Kidney epithelial cell (primary cell): ENCODE measurements around the gene MYO7A. TPM values are rescaled to one million over a fixed set of nuclear protein-coding genes. Genes with fewer than 3 reads are reported as not detected.

Experiments
- DNase-seq: peaks from one replicate; pipeline ENCODE4 v3.0.0-alpha.2; 2010; ENCODE audit warnings: low read depth
- H3K27me3 ChIP-seq: 2 replicates; pipeline ENCODE4 v1.6.0; 2011; ENCODE audit warnings: low read length; ENCODE audit not compliant: control insufficient read depth, insufficient read depth
- H3K36me3 ChIP-seq: 2 replicates; pipeline ENCODE4 v1.5.1; 2011; ENCODE audit warnings: low read length; ENCODE audit not compliant: control insufficient read depth, insufficient read depth
- H3K4me3 ChIP-seq: 2 replicates; pipeline ENCODE4 v1.5.1; 2011; ENCODE audit warnings: low read depth, mild to moderate bottlenecking, control low read depth, low read length
- total RNA-seq: library from RNA; depleted of rRNA; stranded (reverse); fragments of >200 nt; gene quantifications from 2 replicates; pipeline ENCODE4 v1.2.3, GENCODE V29; 2015
- TF ChIP-seq, protein P1 (sequence below): IDR thresholded peaks from 2 replicates; pipeline ENCODE4 v1.5.1; 2011; ENCODE audit warnings: mild to moderate bottlenecking, moderate library complexity, low read length, control low read depth, inconsistent platforms; ENCODE audit not compliant: insufficient read depth, poor library complexity, severe bottlenecking

MYO7A gene
- total RNA-seq, 1 donor from 2014 or later, result 0.17 TPM

DNA sequence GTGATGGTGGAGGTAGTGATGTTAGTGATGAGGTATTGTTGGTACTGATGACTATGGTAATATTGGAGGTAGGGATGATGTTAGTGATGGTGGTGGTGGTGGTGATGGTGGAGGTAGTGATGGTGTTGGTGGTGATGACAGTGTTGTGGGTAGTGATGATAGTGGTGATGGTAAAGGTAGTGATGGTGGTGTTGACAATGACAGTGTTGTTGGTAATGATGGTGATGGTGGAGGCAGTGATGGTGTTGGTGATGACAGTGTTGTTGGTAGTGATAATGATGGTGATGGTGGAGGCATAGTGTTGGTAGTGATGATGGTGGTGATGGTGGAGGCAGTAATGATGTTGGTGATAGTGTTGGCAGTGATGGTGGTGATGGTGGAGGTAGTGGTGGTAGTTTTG is 65.1 kb downstream of the MYO7A start:
- no peak for DNase-seq
- TF ChIP-seq, protein P1, sequence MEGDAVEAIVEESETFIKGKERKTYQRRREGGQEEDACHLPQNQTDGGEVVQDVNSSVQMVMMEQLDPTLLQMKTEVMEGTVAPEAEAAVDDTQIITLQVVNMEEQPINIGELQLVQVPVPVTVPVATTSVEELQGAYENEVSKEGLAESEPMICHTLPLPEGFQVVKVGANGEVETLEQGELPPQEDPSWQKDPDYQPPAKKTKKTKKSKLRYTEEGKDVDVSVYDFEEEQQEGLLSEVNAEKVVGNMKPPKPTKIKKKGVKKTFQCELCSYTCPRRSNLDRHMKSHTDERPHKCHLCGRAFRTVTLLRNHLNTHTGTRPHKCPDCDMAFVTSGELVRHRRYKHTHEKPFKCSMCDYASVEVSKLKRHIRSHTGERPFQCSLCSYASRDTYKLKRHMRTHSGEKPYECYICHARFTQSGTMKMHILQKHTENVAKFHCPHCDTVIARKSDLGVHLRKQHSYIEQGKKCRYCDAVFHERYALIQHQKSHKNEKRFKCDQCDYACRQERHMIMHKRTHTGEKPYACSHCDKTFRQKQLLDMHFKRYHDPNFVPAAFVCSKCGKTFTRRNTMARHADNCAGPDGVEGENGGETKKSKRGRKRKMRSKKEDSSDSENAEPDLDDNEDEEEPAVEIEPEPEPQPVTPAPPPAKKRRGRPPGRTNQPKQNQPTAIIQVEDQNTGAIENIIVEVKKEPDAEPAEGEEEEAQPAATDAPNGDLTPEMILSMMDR, result no peak
- Histone ChIP-seq H3K4me3 (no peak overlapping the region), H3K36me3 (no peaks in the 10 kb centered on the region), H3K27me3 (no peaks in the 10 kb centered on the region)

- TF ChIP-seq, protein P1, result no peak
- Histone ChIP-seq H3K36me3 (no peaks in the 10 kb centered on the region), H3K27me3 (no peaks in the 10 kb centered on the region), H3K4me3 (no peak overlapping the region)
- DNase-seq, result no peak
Measured at GRCh38 chr11:77193911-77194830, 66.1 kb downstream of the MYO7A start.

DNA sequence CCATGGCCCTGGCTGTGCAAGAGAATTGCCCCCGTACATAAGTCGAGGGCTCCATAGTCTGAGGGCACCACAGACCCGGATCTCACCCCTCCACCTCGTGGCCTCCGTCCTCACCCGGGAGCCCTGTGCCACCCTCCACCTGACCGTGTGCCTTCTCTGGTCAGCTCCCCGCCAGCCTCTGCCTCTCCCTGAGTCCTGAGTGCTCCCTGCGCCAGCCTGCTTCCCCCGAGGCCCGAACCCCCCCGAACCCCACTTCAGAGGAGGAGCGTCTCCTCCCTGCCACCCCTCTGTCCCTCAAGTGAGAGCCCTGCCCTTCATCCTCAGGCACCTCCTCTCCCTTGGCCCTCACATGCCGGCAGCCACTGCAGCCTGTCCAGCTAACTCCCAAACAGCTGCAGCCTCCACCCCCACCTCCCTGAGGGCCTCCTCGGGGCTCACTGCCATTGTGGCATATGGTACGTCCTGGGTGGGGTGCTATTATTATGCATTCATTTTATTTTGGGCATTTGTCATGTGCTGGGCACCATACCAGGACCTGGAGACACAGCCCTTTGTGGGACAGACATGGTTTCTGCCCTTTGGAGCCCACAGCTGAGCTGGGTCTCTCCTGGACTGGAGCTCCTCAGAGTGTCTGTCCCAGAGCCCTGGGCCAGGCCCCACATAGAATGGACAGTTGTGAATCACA is 67.2 kb downstream of the MYO7A start:
- no peaks in the 10 kb centered on the region for H3K36me3 ChIP-seq
- no peak overlapping the region for H3K4me3 ChIP-seq
- TF ChIP-seq, protein P1, result no peak
- DNase-seq, result no peak
- no peaks in the 10 kb centered on the region for H3K27me3 ChIP-seq

- TF ChIP-seq, protein P1, result no peak
- no peaks in the 10 kb centered on the region for H3K27me3 ChIP-seq
- H3K4me3 ChIP-seq, result no peak overlapping the region
- no peaks in the 10 kb centered on the region for H3K36me3 ChIP-seq
- no peak for DNase-seq
Measured at GRCh38 chr11:77196961-77197360, 68.9 kb downstream of the MYO7A start.

DNA sequence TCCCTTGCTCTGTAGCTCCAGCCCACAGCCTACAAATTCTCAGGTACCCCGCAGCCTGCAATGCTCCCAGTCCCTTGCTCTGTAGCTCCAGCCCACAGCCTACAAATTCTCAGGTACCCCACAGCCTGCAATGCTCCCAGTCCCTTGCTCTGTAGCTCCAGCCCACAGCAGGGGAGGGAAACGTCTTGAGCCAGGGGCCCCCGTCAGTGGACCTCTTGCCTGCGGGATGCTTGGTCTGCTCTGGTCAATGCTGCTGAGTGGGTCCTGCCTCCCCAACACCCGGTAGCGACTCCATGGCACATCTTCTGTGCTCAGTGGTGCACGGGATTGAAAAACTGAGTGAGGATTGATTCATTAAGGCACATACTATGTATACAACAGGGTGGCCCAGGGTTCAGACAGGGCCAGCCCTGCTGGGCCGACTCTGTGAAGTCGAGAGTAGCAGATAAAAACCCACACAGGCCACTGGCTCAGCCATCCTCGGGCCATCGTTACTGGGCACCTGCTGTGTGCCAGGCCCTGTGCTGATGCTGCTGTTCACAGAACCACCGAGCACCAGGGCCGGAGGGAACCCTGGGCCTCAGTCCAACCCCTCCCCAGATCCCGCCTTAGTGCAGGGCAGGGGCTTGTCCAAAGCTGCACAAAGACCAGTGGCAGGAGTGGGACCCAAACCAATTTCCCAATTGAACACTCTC is 69.7 kb downstream of the MYO7A start:
- TF ChIP-seq, protein P1, result no peak
- H3K36me3 ChIP-seq, result no peaks in the 10 kb centered on the region
- H3K27me3 ChIP-seq, result no peaks in the 10 kb centered on the region
- DNase-seq, result no peak
- H3K4me3 ChIP-seq, result no peak overlapping the region
